ENCODE results near the gene RHBG. TPM values are rescaled to one million over a fixed set of nuclear protein-coding genes. Genes with fewer than 3 reads are reported as not detected.

The RHBG gene
- total and polyA plus RNA-seq, 4 donors: 0.25 to 6.4 (median 2.3) TPM

GRCh38 chr1:156366378-156367166, 2.4 kb upstream of the RHBG start:
- H3K4me3 ChIP-seq (ENCODE audit: low read depth in 1 of 3, low read length in 3 of 3): no peak overlapping the region
- H3K9ac ChIP-seq (ENCODE audit: low read depth in 1 of 2, low read length in 2 of 2): no peak overlapping the region
- no peaks in the 10 kb centered on the region for H3K27me3 ChIP-seq (ENCODE audit: control insufficient read depth in 4 of 4, insufficient read depth in 4 of 4, low read length in 3 of 4)
- H3K27ac ChIP-seq (ENCODE audit: low read depth in 1 of 2, low read length in 2 of 2): no peak overlapping the region
- H3K9me3 ChIP-seq (ENCODE audit: control insufficient read depth in 4 of 4, low read length in 3 of 4): no peaks in the 10 kb centered on the region
- TF ChIP-seq YY1 (IDR thresholded peaks at IDR 0.05) (no peak), HNF4G (IDR thresholded peaks at IDR 0.05) (no peak), FOXA1 (IDR thresholded peaks at IDR 0.05) (no peak), CTCF (IDR thresholded peaks at IDR 0.05; ENCODE audit: low read depth, low read length, missing input control) (no peak), ZBTB33 (IDR thresholded peaks at IDR 0.05) (no peak), NR2F2 (IDR thresholded peaks at IDR 0.05) (no peak), ATF3 (IDR thresholded peaks at IDR 0.05) (no peak), EGR1 (IDR thresholded peaks at IDR 0.05; ENCODE audit: low read depth in 2 of 2) (no peak), REST (IDR thresholded peaks at IDR 0.05) (no peak), JUND (IDR thresholded peaks at IDR 0.05) (no peak), HNF4A (conservative IDR thresholded peaks at IDR 0.05) (no peak), GABPA (IDR thresholded peaks at IDR 0.05 in 1 of 2, conservative IDR thresholded peaks at IDR 0.05 in 1 of 2) (no peak)
- peaks cover 0 to 8% (median 4%) of the 10 kb centered on the region in 4 donors for H3K4me1 ChIP-seq (ENCODE audit: control insufficient read depth in 4 of 4, insufficient read depth in 4 of 4, low read length in 3 of 4)
- H3K36me3 ChIP-seq (ENCODE audit: control insufficient read depth in 4 of 4, insufficient read depth in 3 of 4, low read depth in 1 of 4, low read length in 3 of 4): no peaks in the 10 kb centered on the region
- 90% methylated on average over 5 of the region's 5 CpGs for WGBS
- DNase-seq (ENCODE audit: low spot score): no peak

- no peak for TF ChIP-seq HNF4A (conservative IDR thresholded peaks at IDR 0.05)
- no peak for TF ChIP-seq ATF3 (IDR thresholded peaks at IDR 0.05)
- TF ChIP-seq RXRA (IDR thresholded peaks at IDR 0.05): no peak
- TF ChIP-seq NR2F2 (IDR thresholded peaks at IDR 0.05): no peak
- TF ChIP-seq ZBTB33 (IDR thresholded peaks at IDR 0.05): no peak
- no peak for TF ChIP-seq RAD21 (IDR thresholded peaks at IDR 0.05)
- no peak for TF ChIP-seq FOXA1 (IDR thresholded peaks at IDR 0.05)
- 87% methylated on average over 9 of the region's 9 CpGs for WGBS
- no peak overlapping the region for H3K27ac ChIP-seq (ENCODE audit: low read depth in 1 of 2, low read length in 2 of 2)
- H3K4me1 ChIP-seq (ENCODE audit: control insufficient read depth in 4 of 4, insufficient read depth in 4 of 4, low read length in 3 of 4): peaks cover 0 to 8% (median 4%) of the 10 kb centered on the region in 4 donors
- no peaks in the 10 kb centered on the region for H3K9me3 ChIP-seq (ENCODE audit: control insufficient read depth in 4 of 4, low read length in 3 of 4)
- DNase-seq (ENCODE audit: low spot score): no peak
- H3K9ac ChIP-seq (ENCODE audit: low read depth in 1 of 2, low read length in 2 of 2): no peak overlapping the region
- H3K27me3 ChIP-seq (ENCODE audit: control insufficient read depth in 4 of 4, insufficient read depth in 4 of 4, low read length in 3 of 4): no peaks in the 10 kb centered on the region
- H3K36me3 ChIP-seq (ENCODE audit: control insufficient read depth in 4 of 4, insufficient read depth in 3 of 4, low read depth in 1 of 4, low read length in 3 of 4): no peaks in the 10 kb centered on the region
- H3K4me3 ChIP-seq (ENCODE audit: low read depth in 1 of 3, low read length in 3 of 3): no peak overlapping the region
These were observed 1.4 kb upstream of the RHBG start for GRCh38 chr1:156367383-156368156.
